IPS-20b (cell line): Measurements from ENCODE around the gene MRM3.
"Not testable (repeated sequence)": the region's sequence is repeated elsewhere in the genome, so short reads cannot be mapped to it uniquely, and the experiment has no call there.

Experiments used
- H3K27ac ChIP-seq: one replicate; pipeline ENCODE4 v1.5.1; 2013; ENCODE audit warnings: low read length
- H3K27me3 ChIP-seq: 2 replicates; pipeline ENCODE4 v1.6.1; 2013; ENCODE audit warnings: mild to moderate bottlenecking, low read length, inconsistent platforms; ENCODE audit not compliant: insufficient read depth
- H3K36me3 ChIP-seq: 2 replicates; pipeline ENCODE4 v1.6.1; 2013; ENCODE audit warnings: low read depth, mild to moderate bottlenecking, inconsistent platforms, low read length, moderate library complexity; ENCODE audit not compliant: insufficient read depth
- H3K4me1 ChIP-seq: 2 replicates; pipeline ENCODE4 v1.6.1; 2013; ENCODE audit warnings: mild to moderate bottlenecking, control low read depth, inconsistent platforms, low read length, moderate library complexity; ENCODE audit not compliant: insufficient read depth
- H3K4me3 ChIP-seq: 2 replicates; pipeline ENCODE4 v1.5.1; 2013; ENCODE audit warnings: mild to moderate bottlenecking, low read length, inconsistent platforms
- H3K9ac ChIP-seq: 2 replicates; pipeline ENCODE4 v1.6.1; 2013; ENCODE audit warnings: low read depth, mild to moderate bottlenecking, inconsistent platforms, low read length, moderate library complexity
- H3K9me3 ChIP-seq: 2 replicates; pipeline ENCODE4 v1.6.1; 2013; ENCODE audit warnings: mild to moderate bottlenecking, low read depth, low read length, inconsistent platforms; ENCODE audit not compliant: insufficient read depth

The MRM3 gene

DNA sequence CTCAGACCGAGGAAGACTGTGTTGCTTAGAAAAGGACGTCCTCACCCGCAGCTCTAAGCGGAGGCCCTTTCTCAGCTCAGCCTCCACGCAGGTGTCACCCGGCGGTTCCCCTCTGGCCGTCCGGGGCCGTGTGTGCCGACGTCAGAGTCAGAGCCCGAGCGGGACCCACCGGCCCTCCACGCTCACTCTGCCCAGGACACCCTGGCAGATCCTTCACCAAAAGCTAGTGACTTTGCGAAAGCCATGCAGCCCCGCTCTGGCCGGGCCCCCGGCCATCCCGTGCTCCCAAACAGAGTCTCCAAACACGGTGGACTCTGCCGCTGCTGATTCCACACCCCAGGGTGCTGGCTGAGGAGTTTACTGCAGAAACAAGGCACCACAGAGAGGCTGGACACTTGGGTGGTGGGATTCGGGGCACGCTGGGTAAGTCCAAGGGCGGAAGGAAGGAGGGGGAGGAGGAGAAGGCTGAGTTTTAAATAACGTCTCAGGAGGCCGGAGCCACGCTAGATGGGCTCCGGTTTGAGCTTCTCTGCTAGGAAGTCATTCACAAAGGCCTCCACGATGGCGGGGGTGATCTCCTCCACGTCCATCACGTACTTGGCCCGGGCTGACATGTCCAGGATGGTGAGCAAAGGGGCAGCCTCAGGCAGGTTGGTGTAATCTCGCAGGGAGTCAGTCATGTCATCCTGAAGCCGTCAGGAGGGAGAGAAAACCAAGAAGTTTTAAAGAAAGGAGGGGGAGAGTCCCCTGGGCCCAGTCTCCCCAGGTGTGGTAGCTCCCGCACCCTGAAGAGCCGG, 18.5 kb downstream of the MRM3 start:
- Histone ChIP-seq H3K27ac (no peak overlapping the region), H3K9ac (no peak overlapping the region), H3K36me3 (peaks cover 36% of the 10 kb centered on the region), H3K9me3 (no peaks in the 10 kb centered on the region), H3K27me3 (no peaks in the 10 kb centered on the region), H3K4me1 (no peaks in the 10 kb centered on the region), H3K4me3 (no peak overlapping the region)

DNA sequence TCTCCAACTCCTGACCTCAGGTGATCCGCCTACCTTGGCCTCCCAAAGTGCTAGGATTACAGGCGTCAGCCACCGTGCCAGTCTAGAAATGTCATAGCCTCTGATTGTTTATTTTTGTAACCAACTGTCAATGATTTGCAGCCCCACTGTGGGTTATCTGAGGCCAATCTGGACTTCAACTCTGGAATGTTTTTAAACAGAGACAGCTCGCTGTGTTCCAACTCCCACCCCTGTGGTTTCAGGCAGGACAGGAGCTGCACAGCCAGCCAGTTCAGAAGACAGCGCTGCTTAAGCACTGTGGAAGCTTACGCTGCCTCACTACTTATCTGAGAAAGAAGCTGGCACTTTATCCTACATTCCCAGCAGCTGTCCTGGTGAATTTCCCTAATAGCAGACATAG, 19.5 kb downstream of the MRM3 start:
- H3K9ac ChIP-seq, result no peak overlapping the region
- no peak overlapping the region for H3K27ac ChIP-seq
- H3K4me3 ChIP-seq, result no peak overlapping the region
- no peaks in the 10 kb centered on the region for H3K27me3 ChIP-seq
- H3K9me3 ChIP-seq, result no peaks in the 10 kb centered on the region
- peaks cover 34% of the 10 kb centered on the region for H3K36me3 ChIP-seq
- no peaks in the 10 kb centered on the region for H3K4me1 ChIP-seq

DNA sequence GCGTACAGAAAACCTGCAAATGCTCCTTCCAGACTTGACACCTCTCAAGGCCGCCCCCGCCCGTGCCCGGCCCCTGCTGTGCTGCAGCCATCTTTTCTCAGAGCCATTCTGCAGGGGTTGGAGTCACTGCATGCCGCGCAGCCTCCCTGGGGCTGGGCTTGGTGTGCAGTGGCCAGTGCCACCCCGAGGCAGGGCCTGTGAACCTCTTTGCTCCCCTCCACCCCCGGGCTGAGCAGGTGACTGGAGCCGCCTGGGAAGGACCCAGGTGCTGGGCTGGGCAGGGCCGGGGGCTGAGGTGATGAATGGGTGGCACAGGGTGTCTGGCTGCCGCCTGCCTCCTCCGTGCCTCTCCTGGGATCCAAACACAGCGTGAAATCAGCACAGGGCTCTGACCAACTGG, 20.3 kb downstream of the MRM3 start:
- Histone ChIP-seq H3K27me3 (no peaks in the 10 kb centered on the region), H3K9me3 (no peaks in the 10 kb centered on the region), H3K36me3 (peaks cover 27% of the 10 kb centered on the region), H3K4me1 (no peaks in the 10 kb centered on the region), H3K27ac (no peak overlapping the region), H3K9ac (no peak overlapping the region), H3K4me3 (no peak overlapping the region)

DNA sequence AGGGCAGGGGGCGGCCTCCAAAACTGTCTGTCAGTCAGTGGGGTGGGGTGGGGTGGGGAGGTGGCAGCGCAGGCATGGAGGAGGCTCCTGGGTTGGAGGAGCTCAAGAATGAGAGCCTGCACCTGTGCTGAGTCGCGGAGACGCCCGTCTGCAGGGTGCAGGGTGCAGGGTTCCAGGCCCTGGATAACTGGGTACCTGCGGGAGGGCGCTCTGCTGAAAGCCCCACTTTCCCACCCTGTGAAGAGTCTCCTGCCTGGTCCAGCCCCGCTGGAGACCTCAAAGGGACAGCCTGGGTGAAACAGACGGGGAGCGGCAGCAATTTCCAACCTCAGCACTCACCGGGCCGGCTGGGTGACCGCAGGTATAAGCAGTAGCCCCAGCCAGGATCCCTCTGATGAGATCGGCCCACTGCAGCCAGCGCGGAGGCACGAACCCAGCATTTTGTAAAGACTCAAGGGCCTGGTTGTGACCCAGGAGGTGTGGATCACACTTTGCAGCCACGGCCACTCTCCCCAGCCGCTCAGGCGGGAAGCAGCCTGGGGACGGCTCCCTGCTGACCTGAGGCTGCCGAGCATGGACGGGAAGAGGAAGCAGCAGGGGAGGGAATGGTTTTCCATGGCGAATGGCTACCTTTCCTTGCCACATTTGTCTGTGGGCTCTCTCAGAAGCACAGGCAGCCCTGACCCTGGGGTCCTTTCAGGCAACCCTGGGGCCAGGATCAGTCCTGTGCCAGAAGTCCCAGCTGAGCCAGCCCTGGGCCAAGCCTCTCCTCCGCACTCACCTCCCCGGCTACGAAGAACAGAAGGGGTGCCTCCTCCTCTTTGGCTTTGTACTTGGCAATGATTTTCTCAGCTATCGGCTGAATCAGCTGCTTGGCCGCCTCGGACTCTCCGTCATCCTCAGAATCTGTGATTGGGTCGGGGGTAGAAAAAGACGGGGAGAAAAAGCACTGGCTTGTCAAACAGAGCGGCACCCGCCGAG, 21.0 kb downstream of the MRM3 start:
- Histone ChIP-seq H3K4me3 (no peak overlapping the region), H3K4me1 (no peaks in the 10 kb centered on the region), H3K27me3 (no peaks in the 10 kb centered on the region), H3K27ac (no peak overlapping the region), H3K9ac (no peak overlapping the region), H3K9me3 (no peaks in the 10 kb centered on the region), H3K36me3 (peaks cover 27% of the 10 kb centered on the region)

DNA sequence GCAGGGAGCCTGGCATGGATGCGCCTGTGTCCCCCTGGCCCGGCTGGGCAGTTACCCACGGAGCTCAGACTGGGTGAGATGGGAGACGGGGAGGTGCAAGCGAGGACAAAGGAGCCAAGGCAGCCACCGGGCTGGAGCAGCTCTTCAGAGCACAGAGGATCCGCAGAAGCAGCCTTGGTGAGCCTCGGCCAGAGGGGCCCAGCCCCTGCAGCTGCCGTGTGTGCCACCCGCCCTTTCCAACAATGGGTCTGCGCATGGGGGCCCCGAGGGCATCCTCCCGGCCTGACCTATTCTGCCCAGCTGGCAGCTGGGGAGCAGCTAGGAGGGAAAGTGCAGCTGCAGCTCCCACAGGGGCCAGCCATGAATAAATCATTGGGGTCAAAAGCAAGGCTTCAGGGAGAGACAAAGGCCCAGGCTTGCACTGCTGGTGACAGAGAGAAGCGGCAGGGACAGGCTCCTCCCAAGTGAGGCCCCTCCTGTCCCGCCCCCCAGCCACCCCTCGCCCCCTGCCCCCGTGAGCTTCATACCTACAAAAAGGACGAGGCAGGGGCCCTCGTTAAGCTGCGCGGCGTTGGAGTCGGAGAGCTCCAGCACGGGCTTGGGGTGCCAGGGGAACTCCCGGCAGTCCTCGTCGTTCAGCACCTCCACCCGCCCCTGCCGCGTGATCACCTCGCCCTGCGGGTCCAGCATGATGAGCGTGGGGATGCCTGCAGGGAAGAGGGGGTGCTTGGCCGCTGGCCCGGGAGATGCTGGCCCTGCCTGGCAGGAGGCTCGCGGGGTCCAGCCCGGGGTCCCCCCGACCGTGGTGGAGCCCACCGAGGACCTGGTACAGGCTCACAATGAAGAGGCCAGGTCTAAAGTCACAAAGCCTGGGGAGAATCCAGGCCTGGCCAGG, 22.6 kb downstream of the MRM3 start:
- H3K36me3 ChIP-seq, result peaks cover 21% of the 10 kb centered on the region
- no peaks in the 10 kb centered on the region for H3K9me3 ChIP-seq
- H3K9ac ChIP-seq, result no peak overlapping the region
- no peaks in the 10 kb centered on the region for H3K4me1 ChIP-seq
- no peak overlapping the region for H3K4me3 ChIP-seq
- no peak overlapping the region for H3K27ac ChIP-seq
- no peaks in the 10 kb centered on the region for H3K27me3 ChIP-seq

DNA sequence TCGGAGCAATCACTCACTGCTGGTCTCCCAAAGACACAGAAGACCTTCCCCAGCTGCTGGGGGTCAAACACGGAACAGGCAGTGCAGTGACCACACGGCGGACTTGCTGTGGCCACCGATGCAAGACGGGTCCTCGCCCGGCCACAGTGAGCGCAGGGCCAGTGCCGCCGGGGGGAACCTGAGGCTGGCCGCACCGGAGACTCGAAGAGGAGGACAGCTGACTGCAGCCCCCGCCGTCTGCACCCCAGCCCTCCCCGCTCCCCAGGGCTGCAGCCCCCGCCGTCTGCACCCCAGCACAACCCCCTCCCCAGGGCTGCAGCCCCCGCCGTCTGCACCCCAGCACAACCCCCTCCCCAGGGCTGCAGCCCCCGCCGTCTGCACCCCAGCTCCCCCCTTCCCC, 23.7 kb downstream of the MRM3 start:
- not testable (repeated sequence) for H3K9ac ChIP-seq, H3K9me3 ChIP-seq, H3K4me3 ChIP-seq, H3K4me1 ChIP-seq, H3K27me3 ChIP-seq, H3K27ac ChIP-seq
- H3K36me3 ChIP-seq, result peaks cover 18% of the 10 kb centered on the region; the same call in 1 of the 2 replicates

DNA sequence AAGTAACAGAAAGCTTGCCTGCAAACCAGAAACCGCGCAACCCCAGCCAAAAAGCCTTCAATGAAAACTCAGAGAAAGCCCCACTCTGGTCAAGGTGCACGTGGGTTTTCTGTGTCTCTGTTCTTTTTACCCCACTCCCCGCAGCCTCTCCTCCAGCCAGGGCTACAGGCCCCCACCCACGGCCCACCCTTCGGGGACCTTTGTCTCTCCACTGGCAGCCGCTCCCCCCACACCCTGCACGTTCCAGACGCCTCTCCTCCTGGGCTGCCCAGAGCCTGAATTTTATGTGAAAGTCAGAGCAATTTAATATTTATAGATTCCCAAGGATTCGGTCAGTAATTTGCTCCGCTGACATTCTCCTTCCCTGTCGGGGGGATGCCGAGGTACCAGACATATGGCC, 24.2 kb downstream of the MRM3 start:
- no peak overlapping the region for H3K4me3 ChIP-seq
- no peak overlapping the region for H3K9ac ChIP-seq
- H3K9me3 ChIP-seq, result no peaks in the 10 kb centered on the region
- no peaks in the 10 kb centered on the region for H3K27me3 ChIP-seq
- H3K4me1 ChIP-seq, result no peaks in the 10 kb centered on the region
- H3K27ac ChIP-seq, result no peak overlapping the region
- peaks cover 18% of the 10 kb centered on the region; the same call in 1 of the 2 replicates for H3K36me3 ChIP-seq

DNA sequence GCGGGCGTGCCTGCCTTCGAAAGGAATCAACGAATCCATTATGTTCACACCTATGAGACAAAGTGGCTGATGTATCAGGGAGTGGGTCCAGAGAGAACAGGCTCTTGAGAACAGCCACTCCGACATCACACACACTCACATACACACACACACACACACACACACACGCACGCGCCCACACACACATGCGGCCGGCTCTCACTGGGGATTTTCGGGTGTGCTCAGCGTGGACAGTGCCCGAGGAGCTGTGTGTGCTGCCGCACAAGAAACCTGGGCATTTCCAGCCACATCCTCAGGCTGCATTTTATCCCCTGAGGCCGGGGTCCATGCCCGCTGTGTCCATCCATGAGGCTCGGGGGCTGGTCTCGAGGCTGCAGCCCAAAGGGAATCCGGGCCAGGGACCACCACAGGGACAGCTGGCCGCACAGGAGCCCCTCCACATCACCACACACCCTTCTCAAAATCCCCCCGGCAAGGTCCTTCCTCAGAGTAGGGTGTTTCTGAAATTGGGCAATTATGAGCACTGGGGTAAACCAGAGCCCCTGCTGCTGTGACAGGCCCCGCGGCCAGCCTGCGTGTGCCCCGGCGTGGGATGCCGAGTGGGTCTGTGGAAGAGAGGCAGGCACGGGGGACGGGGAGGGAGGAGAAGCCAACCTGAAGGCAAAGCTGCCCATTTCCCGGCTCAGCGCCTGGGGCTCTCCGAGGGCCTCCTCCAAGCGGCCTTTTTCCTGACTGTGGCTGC, 24.8 kb downstream of the MRM3 start:
- Histone ChIP-seq H3K9me3 (no peaks in the 10 kb centered on the region), H3K36me3 (peaks cover 18% of the 10 kb centered on the region; the same call in 1 of the 2 replicates), H3K9ac (no peak overlapping the region), H3K4me1 (no peaks in the 10 kb centered on the region), H3K4me3 (no peak overlapping the region), H3K27me3 (no peaks in the 10 kb centered on the region), H3K27ac (no peak overlapping the region)

DNA sequence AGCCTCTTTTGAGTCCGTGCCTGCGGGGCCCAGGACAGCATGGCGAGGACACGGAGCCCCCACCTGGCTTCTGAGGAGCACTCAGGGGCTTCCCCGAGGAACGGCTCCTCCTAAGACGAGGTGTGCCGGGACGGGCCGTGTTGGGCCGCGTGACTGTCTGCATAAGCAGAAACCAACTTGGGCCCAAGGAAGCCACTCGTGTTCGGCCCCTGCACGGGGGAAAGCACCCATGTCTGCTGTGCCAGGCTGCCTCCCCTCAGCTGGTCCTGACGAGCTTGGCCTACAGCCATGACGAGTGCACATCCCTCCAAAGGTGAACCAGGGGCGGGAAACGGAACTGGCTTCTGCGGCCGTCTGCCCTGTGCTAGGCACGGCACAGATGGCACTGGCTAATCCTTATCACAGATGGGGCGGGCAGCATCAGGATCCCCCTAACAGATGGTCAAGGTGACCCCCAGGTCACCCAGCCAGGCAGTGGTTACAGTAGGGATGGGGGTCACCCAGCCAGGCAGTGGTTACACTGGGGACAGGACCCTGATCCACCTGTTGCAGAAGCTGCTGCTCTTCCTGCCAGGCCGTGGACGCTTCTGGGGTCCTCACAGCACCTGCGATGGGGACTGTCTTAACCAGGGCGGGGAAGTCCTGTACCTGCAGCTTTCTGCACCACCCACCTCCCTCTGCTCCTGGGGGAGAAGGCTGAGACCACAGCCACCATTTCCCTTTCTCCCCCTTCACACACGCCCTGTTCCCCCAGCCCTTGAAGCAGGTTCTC, 25.6 kb downstream of the MRM3 start:
- Histone ChIP-seq H3K36me3 (peaks cover 24% of the 10 kb centered on the region), H3K9me3 (no peaks in the 10 kb centered on the region), H3K9ac (no peak overlapping the region), H3K4me3 (no peak overlapping the region), H3K27ac (no peak overlapping the region), H3K4me1 (no peaks in the 10 kb centered on the region), H3K27me3 (no peaks in the 10 kb centered on the region)

DNA sequence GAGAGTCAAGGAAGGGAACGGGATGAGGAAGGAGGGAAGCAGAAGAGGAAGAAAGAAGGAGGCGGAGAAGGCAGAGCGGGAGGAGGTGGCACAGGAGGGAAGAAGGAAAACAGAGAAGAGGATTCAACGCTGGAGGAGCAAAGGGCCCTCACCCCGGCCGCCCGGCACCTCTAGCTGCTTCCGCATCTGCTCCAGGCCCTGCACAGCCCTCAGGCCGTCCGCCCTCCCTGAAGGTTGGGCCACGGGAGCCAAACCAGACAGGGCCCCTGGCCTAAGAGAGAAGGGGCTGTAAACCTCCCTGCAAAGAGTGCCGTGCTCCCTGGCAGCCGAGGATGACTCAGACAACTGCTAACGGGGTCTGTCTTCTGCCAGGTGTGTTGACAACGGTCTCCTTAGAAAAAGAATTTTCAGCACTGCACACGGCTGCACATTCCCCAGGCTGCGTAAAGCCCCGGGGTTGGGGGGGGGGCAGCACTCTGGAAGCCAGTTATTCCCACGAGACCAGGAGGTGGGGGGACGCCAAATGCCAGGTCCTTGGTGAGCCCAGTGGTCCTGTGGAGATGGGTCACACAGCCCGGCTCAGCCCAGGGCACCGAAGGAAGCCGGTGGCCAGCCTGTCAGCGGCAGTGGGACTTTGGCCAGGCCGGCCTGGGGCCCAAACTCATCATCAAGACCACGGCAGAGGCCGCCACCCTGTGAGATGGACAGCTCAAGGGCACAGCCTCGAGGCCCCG, 29.1 kb downstream of the MRM3 start:
- Histone ChIP-seq H3K9ac (no peak overlapping the region), H3K27me3 (no peaks in the 10 kb centered on the region), H3K27ac (no peak overlapping the region), H3K36me3 (peaks cover 40% of the 10 kb centered on the region), H3K4me3 (no peak overlapping the region), H3K4me1 (no peaks in the 10 kb centered on the region), H3K9me3 (no peaks in the 10 kb centered on the region)
